GM23338 (cell line): ENCODE data around the gene CCDC178. TPM values are rescaled to one million over a fixed set of nuclear protein-coding genes. Genes with fewer than 3 reads are reported as not detected.

Experiments used
- ATAC-seq: fragments of 200-7000 bp; cut with Tn5 transposase; 3 replicates; pipeline ENCODE4 v1.9.1; 2020
- DNase-seq: peaks from one replicate; pipeline ENCODE4 v3.0.0-alpha.2; 2015; ENCODE audit warnings: low spot score
- H2AFZ ChIP-seq: fragments of 200-600 bp; sonication (generic); 2 replicates; pipeline ENCODE4 v1.8.0; 2016; ENCODE audit warnings: antibody characterized with exemption, mild to moderate bottlenecking, moderate library complexity
- H3F3A ChIP-seq: fragments of 200-600 bp; sonication (generic); replicated peaks from 2 replicates; pipeline ENCODE4 v1.8.0; 2017; ENCODE audit warnings: antibody characterized with exemption, mixed run types, low read depth
- H3K27ac ChIP-seq: fragments of 200-600 bp; sonication (generic); 2 replicates; pipeline ENCODE4 v1.6.1; 2016; ENCODE audit warnings: low read depth
- H3K27me3 ChIP-seq: fragments of 200-600 bp; sonication (generic); 2 replicates; pipeline ENCODE4 v1.8.0; 2016; ENCODE audit warnings: mild to moderate bottlenecking, mixed run types, moderate library complexity; ENCODE audit not compliant: insufficient read depth
- H3K36me3 ChIP-seq: fragments of 200-600 bp; sonication (generic); 2 replicates; pipeline ENCODE4 v1.8.0; 2016; ENCODE audit warnings: mild to moderate bottlenecking; ENCODE audit not compliant: insufficient read depth
- H3K4me1 ChIP-seq: fragments of 200-600 bp; sonication (generic); 2 replicates; pipeline ENCODE4 v1.8.0; 2016; ENCODE audit warnings: mild to moderate bottlenecking, moderate library complexity; ENCODE audit not compliant: insufficient read depth
- H3K4me2 ChIP-seq: fragments of 200-600 bp; sonication (generic); 2 replicates; pipeline ENCODE4 v1.7.1; 2017; ENCODE audit warnings: mixed run types
- H3K4me3 ChIP-seq: fragments of 200-600 bp; sonication (generic); 2 replicates; pipeline ENCODE4 v1.6.1; 2016; ENCODE audit warnings: mixed run types
- H3K79me2 ChIP-seq: fragments of 200-600 bp; sonication (generic); replicated peaks from 2 replicates; pipeline ENCODE4 v1.8.0; 2017; ENCODE audit warnings: mild to moderate bottlenecking; ENCODE audit not compliant: insufficient read depth
- H3K9me2 ChIP-seq: fragments of 200-600 bp; sonication (generic); 2 replicates; pipeline ENCODE4 v1.8.0; 2017; ENCODE audit not compliant: insufficient read depth
- H4K20me1 ChIP-seq: fragments of 200-600 bp; sonication (generic); replicated peaks from 2 replicates; pipeline ENCODE4 v1.8.0; 2017; ENCODE audit warnings: mild to moderate bottlenecking; ENCODE audit not compliant: insufficient read depth
- H3K27ac Mint-ChIP-seq: 2 replicates; pipeline ENCODE4 v1.8.0; 2020; ENCODE audit warnings: inconsistent platforms, mild to moderate bottlenecking, moderate library complexity, mixed read lengths
- H3K27me3 Mint-ChIP-seq: 3 replicates; pipeline ENCODE4 v1.8.0; 2022; ENCODE audit warnings: low read depth, mild to moderate bottlenecking, moderate library complexity, mixed read lengths, inconsistent platforms; ENCODE audit not compliant: insufficient read depth, poor library complexity
- H3K36me3 Mint-ChIP-seq: 3 replicates; pipeline ENCODE4 v1.8.0; 2021; ENCODE audit warnings: low read depth, mild to moderate bottlenecking, inconsistent platforms, moderate library complexity, mixed read lengths
- H3K4me1 Mint-ChIP-seq: 3 replicates; pipeline ENCODE4 v1.8.0; 2020; ENCODE audit warnings: mild to moderate bottlenecking, inconsistent platforms, mixed read lengths
- H3K4me3 Mint-ChIP-seq: 3 replicates; pipeline ENCODE4 v1.8.0; 2021; ENCODE audit warnings: moderate library complexity, mild to moderate bottlenecking, inconsistent platforms, mixed read lengths
- H3K9me3 Mint-ChIP-seq: 3 replicates; pipeline ENCODE4 v1.8.0; 2020; ENCODE audit warnings: moderate library complexity, mild to moderate bottlenecking, inconsistent platforms, mixed read lengths
- CREB1 ChIP-seq: fragments of 250-450 bp; sonication (Bioruptor Pico); IDR thresholded peaks from 2 replicates; pipeline ENCODE4 v1.5.0; 2020; ENCODE audit warnings: low read depth, mild to moderate bottlenecking, moderate library complexity
- EZH2 ChIP-seq: fragments of 200-600 bp; sonication (generic); IDR thresholded peaks from one replicate; pipeline ENCODE4 v1.8.0; 2017; ENCODE audit warnings: antibody characterized with exemption, mild to moderate bottlenecking, low read depth; ENCODE audit not compliant: unreplicated experiment
- EZH2phosphoT487 ChIP-seq: fragments of 200-600 bp; sonication (generic); IDR thresholded peaks from one replicate; pipeline ENCODE4 v1.8.1; 2018; ENCODE audit warnings: antibody characterized with exemption; ENCODE audit not compliant: unreplicated experiment
- JUNB ChIP-seq: IDR thresholded peaks from one replicate; pipeline ENCODE4 v1.6.1; 2016; ENCODE audit warnings: antibody characterized with exemption; ENCODE audit not compliant: unreplicated experiment
- NANOG ChIP-seq: IDR thresholded peaks from 2 replicates; pipeline ENCODE4 v1.6.1; 2016; ENCODE audit warnings: antibody characterized with exemption, borderline replicate concordance
- POLR2AphosphoS5 ChIP-seq: IDR thresholded peaks from 2 replicates; pipeline ENCODE4 v1.6.1; 2016; ENCODE audit warnings: antibody characterized with exemption, low read depth
- STAT1 ChIP-seq: IDR thresholded peaks from one replicate; pipeline ENCODE4 v1.6.1; 2016; ENCODE audit warnings: antibody characterized with exemption; ENCODE audit not compliant: unreplicated experiment
- ZNF114 ChIP-seq: fragments of 250-450 bp; sonication (Bioruptor Pico); IDR thresholded peaks from 2 replicates; pipeline ENCODE4 v1.5.0; 2020; ENCODE audit warnings: mild to moderate bottlenecking, moderate library complexity
- ZNF331 ChIP-seq: fragments of 250-450 bp; sonication (Bioruptor Pico); IDR thresholded peaks from 2 replicates; pipeline ENCODE4 v1.5.0; 2020; ENCODE audit warnings: low read depth, mild to moderate bottlenecking, moderate library complexity
- polyA plus RNA-seq: library from polyadenylated mRNA; unstranded; fragments of >200 nt; fragmentation: Nextera tagmentation; extraction: Ambion mirVana; gene quantifications from 2 replicates; pipeline ENCODE4 v1.2.1, GENCODE V29; 2016
- total RNA-seq: library from RNA; depleted of rRNA; stranded (reverse); fragments of >200 nt; shearing (Covaris generic); gene quantifications from 2 replicates; pipeline ENCODE4 v1.2.3, GENCODE V29; 2014
- TF ChIP-seq, protein P1 (sequence below): IDR thresholded peaks from 2 replicates; pipeline ENCODE4 v1.6.1; 2016; ENCODE audit warnings: antibody characterized with exemption
- TF ChIP-seq, protein P2 (sequence below): fragments of 250-450 bp; sonication (Bioruptor Pico); IDR thresholded peaks from 2 replicates; pipeline ENCODE4 v1.5.0; 2020; ENCODE audit warnings: mild to moderate bottlenecking, moderate library complexity
- TF ChIP-seq, protein P3 (sequence below), 2 experiments: fragments of 200-600 bp in 1 of 2; sonication (generic) in 1 of 2; conservative IDR thresholded peaks; 2 replicates each; pipeline versions ENCODE4 v1.5.1 to v1.6.1; 2016 to 2017; ENCODE audit warnings: antibody characterized with exemption in 2 of 2, low read depth in 2 of 2, mild to moderate bottlenecking in 2 of 2, moderate library complexity in 1 of 2
- TF ChIP-seq, protein P4 (sequence below): IDR thresholded peaks from one replicate; pipeline ENCODE4 v1.6.1; 2018; ENCODE audit warnings: antibody characterized with exemption; ENCODE audit not compliant: unreplicated experiment

Gene CCDC178
- total and polyA plus RNA-seq, 2 experiments from 2014 or later: 0.17 to 0.24 TPM

DNA sequence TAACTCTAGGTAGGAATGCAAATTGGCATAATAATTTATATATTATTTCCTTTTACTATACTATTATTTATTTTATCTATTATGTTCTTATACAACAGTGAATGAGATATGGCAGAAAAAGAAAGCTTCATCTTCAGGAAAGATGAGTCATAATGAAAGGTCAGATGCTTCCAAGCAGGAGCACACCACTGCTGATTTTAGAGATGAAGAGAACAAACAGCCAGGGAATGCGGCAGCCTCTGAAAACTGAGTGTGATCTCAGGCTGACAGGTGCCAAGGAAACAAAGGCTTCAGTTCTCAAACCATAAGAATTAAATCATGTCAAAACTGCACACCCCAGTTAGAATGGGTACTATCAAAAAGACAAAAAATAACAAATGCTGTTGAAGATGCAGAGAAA lies 149.0 kb downstream of the CCDC178 start:
- no peak for TF ChIP-seq JUNB
- no peak for TF ChIP-seq STAT1
- TF ChIP-seq, protein P1, sequence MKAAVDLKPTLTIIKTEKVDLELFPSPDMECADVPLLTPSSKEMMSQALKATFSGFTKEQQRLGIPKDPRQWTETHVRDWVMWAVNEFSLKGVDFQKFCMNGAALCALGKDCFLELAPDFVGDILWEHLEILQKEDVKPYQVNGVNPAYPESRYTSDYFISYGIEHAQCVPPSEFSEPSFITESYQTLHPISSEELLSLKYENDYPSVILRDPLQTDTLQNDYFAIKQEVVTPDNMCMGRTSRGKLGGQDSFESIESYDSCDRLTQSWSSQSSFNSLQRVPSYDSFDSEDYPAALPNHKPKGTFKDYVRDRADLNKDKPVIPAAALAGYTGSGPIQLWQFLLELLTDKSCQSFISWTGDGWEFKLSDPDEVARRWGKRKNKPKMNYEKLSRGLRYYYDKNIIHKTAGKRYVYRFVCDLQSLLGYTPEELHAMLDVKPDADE: no peak
- no peak for TF ChIP-seq NANOG
- TF ChIP-seq POLR2AphosphoS5: no peak
- no peak for TF ChIP-seq CREB1 (CRISPR knock-in tag)
- TF ChIP-seq EZH2phosphoT487: no peak
- no peak for TF ChIP-seq ZNF114
- TF ChIP-seq, protein P2, sequence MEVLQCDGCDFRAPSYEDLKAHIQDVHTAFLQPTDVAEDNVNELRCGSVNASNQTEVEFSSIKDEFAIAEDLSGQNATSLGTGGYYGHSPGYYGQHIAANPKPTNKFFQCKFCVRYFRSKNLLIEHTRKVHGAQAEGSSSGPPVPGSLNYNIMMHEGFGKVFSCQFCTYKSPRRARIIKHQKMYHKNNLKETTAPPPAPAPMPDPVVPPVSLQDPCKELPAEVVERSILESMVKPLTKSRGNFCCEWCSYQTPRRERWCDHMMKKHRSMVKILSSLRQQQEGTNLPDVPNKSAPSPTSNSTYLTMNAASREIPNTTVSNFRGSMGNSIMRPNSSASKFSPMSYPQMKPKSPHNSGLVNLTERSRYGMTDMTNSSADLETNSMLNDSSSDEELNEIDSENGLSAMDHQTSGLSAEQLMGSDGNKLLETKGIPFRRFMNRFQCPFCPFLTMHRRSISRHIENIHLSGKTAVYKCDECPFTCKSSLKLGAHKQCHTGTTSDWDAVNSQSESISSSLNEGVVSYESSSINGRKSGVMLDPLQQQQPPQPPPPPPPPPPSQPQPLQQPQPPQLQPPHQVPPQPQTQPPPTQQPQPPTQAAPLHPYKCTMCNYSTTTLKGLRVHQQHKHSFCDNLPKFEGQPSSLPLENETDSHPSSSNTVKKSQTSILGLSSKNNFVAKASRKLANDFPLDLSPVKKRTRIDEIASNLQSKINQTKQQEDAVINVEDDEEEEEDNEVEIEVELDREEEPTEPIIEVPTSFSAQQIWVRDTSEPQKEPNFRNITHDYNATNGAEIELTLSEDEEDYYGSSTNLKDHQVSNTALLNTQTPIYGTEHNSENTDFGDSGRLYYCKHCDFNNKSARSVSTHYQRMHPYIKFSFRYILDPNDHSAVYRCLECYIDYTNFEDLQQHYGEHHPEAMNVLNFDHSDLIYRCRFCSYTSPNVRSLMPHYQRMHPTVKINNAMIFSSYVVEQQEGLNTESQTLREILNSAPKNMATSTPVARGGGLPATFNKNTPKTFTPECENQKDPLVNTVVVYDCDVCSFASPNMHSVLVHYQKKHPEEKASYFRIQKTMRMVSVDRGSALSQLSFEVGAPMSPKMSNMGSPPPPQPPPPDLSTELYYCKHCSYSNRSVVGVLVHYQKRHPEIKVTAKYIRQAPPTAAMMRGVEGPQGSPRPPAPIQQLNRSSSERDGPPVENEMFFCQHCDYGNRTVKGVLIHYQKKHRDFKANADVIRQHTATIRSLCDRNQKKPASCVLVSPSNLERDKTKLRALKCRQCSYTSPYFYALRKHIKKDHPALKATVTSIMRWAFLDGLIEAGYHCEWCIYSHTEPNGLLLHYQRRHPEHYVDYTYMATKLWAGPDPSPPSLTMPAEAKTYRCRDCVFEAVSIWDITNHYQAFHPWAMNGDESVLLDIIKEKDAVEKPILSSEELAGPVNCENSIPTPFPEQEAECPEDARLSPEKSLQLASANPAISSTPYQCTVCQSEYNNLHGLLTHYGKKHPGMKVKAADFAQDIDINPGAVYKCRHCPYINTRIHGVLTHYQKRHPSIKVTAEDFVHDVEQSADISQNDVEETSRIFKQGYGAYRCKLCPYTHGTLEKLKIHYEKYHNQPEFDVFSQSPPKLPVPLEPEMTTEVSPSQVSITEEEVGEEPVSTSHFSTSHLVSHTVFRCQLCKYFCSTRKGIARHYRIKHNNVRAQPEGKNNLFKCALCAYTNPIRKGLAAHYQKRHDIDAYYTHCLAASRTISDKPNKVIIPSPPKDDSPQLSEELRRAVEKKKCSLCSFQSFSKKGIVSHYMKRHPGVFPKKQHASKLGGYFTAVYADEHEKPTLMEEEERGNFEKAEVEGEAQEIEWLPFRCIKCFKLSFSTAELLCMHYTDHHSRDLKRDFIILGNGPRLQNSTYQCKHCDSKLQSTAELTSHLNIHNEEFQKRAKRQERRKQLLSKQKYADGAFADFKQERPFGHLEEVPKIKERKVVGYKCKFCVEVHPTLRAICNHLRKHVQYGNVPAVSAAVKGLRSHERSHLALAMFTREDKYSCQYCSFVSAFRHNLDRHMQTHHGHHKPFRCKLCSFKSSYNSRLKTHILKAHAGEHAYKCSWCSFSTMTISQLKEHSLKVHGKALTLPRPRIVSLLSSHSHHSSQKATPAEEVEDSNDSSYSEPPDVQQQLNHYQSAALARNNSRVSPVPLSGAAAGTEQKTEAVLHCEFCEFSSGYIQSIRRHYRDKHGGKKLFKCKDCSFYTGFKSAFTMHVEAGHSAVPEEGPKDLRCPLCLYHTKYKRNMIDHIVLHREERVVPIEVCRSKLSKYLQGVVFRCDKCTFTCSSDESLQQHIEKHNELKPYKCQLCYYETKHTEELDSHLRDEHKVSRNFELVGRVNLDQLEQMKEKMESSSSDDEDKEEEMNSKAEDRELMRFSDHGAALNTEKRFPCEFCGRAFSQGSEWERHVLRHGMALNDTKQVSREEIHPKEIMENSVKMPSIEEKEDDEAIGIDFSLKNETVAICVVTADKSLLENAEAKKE (CRISPR knock-in tag): no peak
- TF ChIP-seq, protein P3, sequence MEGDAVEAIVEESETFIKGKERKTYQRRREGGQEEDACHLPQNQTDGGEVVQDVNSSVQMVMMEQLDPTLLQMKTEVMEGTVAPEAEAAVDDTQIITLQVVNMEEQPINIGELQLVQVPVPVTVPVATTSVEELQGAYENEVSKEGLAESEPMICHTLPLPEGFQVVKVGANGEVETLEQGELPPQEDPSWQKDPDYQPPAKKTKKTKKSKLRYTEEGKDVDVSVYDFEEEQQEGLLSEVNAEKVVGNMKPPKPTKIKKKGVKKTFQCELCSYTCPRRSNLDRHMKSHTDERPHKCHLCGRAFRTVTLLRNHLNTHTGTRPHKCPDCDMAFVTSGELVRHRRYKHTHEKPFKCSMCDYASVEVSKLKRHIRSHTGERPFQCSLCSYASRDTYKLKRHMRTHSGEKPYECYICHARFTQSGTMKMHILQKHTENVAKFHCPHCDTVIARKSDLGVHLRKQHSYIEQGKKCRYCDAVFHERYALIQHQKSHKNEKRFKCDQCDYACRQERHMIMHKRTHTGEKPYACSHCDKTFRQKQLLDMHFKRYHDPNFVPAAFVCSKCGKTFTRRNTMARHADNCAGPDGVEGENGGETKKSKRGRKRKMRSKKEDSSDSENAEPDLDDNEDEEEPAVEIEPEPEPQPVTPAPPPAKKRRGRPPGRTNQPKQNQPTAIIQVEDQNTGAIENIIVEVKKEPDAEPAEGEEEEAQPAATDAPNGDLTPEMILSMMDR (conservative IDR thresholded peaks at IDR 0.05; ENCODE audit: low read depth in 2 of 2): no peak
- no peak for TF ChIP-seq EZH2
- TF ChIP-seq, protein P4, sequence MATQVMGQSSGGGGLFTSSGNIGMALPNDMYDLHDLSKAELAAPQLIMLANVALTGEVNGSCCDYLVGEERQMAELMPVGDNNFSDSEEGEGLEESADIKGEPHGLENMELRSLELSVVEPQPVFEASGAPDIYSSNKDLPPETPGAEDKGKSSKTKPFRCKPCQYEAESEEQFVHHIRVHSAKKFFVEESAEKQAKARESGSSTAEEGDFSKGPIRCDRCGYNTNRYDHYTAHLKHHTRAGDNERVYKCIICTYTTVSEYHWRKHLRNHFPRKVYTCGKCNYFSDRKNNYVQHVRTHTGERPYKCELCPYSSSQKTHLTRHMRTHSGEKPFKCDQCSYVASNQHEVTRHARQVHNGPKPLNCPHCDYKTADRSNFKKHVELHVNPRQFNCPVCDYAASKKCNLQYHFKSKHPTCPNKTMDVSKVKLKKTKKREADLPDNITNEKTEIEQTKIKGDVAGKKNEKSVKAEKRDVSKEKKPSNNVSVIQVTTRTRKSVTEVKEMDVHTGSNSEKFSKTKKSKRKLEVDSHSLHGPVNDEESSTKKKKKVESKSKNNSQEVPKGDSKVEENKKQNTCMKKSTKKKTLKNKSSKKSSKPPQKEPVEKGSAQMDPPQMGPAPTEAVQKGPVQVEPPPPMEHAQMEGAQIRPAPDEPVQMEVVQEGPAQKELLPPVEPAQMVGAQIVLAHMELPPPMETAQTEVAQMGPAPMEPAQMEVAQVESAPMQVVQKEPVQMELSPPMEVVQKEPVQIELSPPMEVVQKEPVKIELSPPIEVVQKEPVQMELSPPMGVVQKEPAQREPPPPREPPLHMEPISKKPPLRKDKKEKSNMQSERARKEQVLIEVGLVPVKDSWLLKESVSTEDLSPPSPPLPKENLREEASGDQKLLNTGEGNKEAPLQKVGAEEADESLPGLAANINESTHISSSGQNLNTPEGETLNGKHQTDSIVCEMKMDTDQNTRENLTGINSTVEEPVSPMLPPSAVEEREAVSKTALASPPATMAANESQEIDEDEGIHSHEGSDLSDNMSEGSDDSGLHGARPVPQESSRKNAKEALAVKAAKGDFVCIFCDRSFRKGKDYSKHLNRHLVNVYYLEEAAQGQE: no peak
- no peak for TF ChIP-seq ZNF331 (CRISPR knock-in tag)
- Histone ChIP-seq H3K27me3 (no peaks in the 10 kb centered on the region), H3K4me3 (no peak overlapping the region), H3K4me1 (peaks cover 3% of the 10 kb centered on the region; the same call in 1 of the 2 replicates), H3K27ac (no peak overlapping the region), H2AFZ (no peak overlapping the region), H4K20me1 (no peaks in the 10 kb centered on the region), H3K9me2 (no peaks in the 10 kb centered on the region), H3K4me2 (no peak overlapping the region), H3K36me3 (no peaks in the 10 kb centered on the region), H3F3A (no peaks in the 10 kb centered on the region), H3K79me2 (no peaks in the 10 kb centered on the region)
- Mint-ChIP-seq H3K9me3 (no peaks in the 10 kb centered on the region), H3K4me1 (no peaks in the 10 kb centered on the region), H3K4me3 (no peak overlapping the region), H3K36me3 (no peaks in the 10 kb centered on the region), H3K27ac (no peak overlapping the region; the same call in 1 of the 2 replicates), H3K27me3 (no peaks in the 10 kb centered on the region)
- DNase-seq (no peak), ATAC-seq (no peak)
